CD4-positive, alpha-beta memory T cell (primary cell): ENCODE results near the gene UFSP1. TPM values are rescaled to one million over a fixed set of nuclear protein-coding genes. Genes with fewer than 3 reads are reported as not detected.

Experiments used
- CTCF ChIA-PET: fragments of 350-600 bp; sonication (Branson Sonifier 250); formaldehyde crosslinking; loops from one replicate; lab custom pipeline; 2021; ENCODE audit warnings: inconsistent platforms; ENCODE audit not compliant: partially characterized antibody; lab: Charles Lee
- POLR2A ChIA-PET: fragments of 350-600 bp; sonication (Branson Sonifier 250); formaldehyde crosslinking; loops from one replicate; lab custom pipeline; 2021; ENCODE audit not compliant: partially characterized antibody; lab: Charles Lee
- DNase-seq, 5 donors: peaks; one replicate each; pipeline versions ENCODE4 v3.0.0 to v3.0.0-alpha.2; 2020 to 2022; ENCODE audit warnings: mixed read lengths in 1 of 5
- H3K27ac ChIP-seq: one replicate; pipeline ENCODE4 v1.7.0; 2013; ENCODE audit warnings: low read depth, low read length
- H3K27me3 ChIP-seq: 2 replicates; pipeline ENCODE4 v1.7.0; 2013; ENCODE audit warnings: mild to moderate bottlenecking, low read length, moderate library complexity; ENCODE audit not compliant: insufficient read depth
- H3K36me3 ChIP-seq: 2 replicates; pipeline ENCODE4 v1.7.0; 2013; ENCODE audit warnings: mild to moderate bottlenecking, low read length, moderate library complexity; ENCODE audit not compliant: insufficient read depth
- H3K4me1 ChIP-seq: 2 replicates; pipeline ENCODE4 v1.7.0; 2013; ENCODE audit warnings: mild to moderate bottlenecking, low read length, moderate library complexity; ENCODE audit not compliant: insufficient read depth
- H3K4me3 ChIP-seq, 2 donors: one replicate each; pipeline ENCODE4 v1.7.0; 2013; ENCODE audit warnings: low read length in 2 of 2, mild to moderate bottlenecking in 1 of 2
- H3K9me3 ChIP-seq, 2 donors: one replicate each; pipeline ENCODE4 v1.7.0; 2013; ENCODE audit warnings: low read length in 2 of 2, control low read depth in 1 of 2; ENCODE audit not compliant: control insufficient read depth in 1 of 2
- H3K27ac Mint-ChIP-seq, 7 donors: one replicate each; pipeline ENCODE4 v1.8.0; 2020 to 2021; ENCODE audit warnings: mixed read lengths in 7 of 7, mild to moderate bottlenecking in 6 of 7, inconsistent platforms in 3 of 7, moderate library complexity in 3 of 7
- H3K27me3 Mint-ChIP-seq, 2 donors: one replicate each; pipeline ENCODE4 v1.8.0; 2020 to 2021; ENCODE audit warnings: mixed read lengths in 2 of 2
- H3K36me3 Mint-ChIP-seq, 2 donors: one replicate each; pipeline ENCODE4 v1.8.0; 2020 to 2021; ENCODE audit warnings: mixed read lengths in 2 of 2, inconsistent platforms in 1 of 2, mild to moderate bottlenecking in 1 of 2
- H3K4me1 Mint-ChIP-seq, 4 donors: one replicate each; pipeline ENCODE4 v1.8.0; 2020 to 2021; ENCODE audit warnings: mixed read lengths in 4 of 4, mild to moderate bottlenecking in 1 of 4
- H3K4me3 Mint-ChIP-seq, 8 donors: one replicate each; pipeline ENCODE4 v1.8.0; 2020 to 2021; ENCODE audit warnings: mixed read lengths in 8 of 8, mild to moderate bottlenecking in 7 of 8, moderate library complexity in 6 of 8, inconsistent platforms in 3 of 8
- H3K9me3 Mint-ChIP-seq, 8 donors: one replicate each; pipeline ENCODE4 v1.8.0; 2020 to 2021; ENCODE audit warnings: mixed read lengths in 8 of 8, mild to moderate bottlenecking in 5 of 8, inconsistent platforms in 3 of 8, moderate library complexity in 1 of 8
- intact Hi-C: fragments of 100-400 bp; cut with micrococcal nuclease; formaldehyde crosslinking; loops from one replicate; pipeline ENCODE4 v1.15.1; 2023
- polyA plus RNA-seq, 2 donors: library from polyadenylated mRNA; unstranded; fragments of 300-500 nt; fragmentation: Illumina TruSeq; gene quantifications; one replicate each; pipeline ENCODE4 v1.2.3, GENCODE V29; 2021
- total RNA-seq, 2 experiments: library from RNA; stranded (reverse); gene quantifications; one replicate each; pipeline ENCODE4 v1.2.3, GENCODE V29; 2021

The UFSP1 gene
- total and polyA plus RNA-seq, 4 experiments from 2014 or later, result 0.34 to 11.0 (median 6.4) TPM

DNA sequence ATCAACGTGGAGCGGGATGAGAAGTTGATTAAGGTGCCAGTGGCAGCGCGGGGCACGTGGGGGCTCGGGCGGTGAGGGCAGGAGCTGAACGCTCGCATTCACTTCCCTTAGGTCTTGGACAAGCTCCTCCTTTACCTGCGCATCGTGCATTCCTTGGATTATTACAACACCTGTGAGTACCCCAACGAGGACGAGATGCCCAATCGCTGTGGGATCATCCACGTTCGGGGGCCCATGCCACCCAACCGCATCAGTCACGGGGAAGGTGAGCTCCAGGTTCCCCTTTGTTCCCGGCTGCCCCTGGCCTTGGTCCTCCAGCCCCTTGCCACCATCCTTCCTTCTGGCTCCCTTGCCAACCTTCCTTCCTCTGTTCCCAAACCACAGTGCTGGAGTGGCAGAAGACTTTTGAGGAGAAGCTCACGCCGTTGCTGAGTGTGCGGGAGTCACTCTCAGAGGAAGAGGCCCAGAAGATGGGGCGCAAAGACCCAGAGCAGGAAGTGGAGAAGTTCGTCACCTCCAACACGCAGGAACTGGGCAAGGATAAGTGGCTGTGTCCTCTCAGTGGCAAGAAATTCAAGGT, 2.5 kb downstream of the UFSP1 start:
- H3K27ac ChIP-seq, result peak overlapping the region; percentile 81

GRCh38 chr7:100886142-100886935, 3.2 kb downstream of the UFSP1 start:
- no peaks in the 10 kb centered on the region for H3K9me3 ChIP-seq
- peak overlapping the region in 7 of 8 donors; percentile 1 to 95 (median 13) for H3K4me3 Mint-ChIP-seq
- no peak overlapping the region for H3K4me3 ChIP-seq
- H3K4me1 ChIP-seq, result peaks cover 51% of the 10 kb centered on the region
- DNase-seq, result no peak
- H3K27me3 Mint-ChIP-seq, result peaks cover 2% of the 10 kb centered on the region in 2 donors
- no peaks in the 10 kb centered on the region for H3K27me3 ChIP-seq
- H3K36me3 ChIP-seq, result peaks cover 61% of the 10 kb centered on the region
- peak overlapping the region; percentile 36 for H3K27ac ChIP-seq
- peaks cover 58 to 65% of the 10 kb centered on the region in 2 donors for H3K36me3 Mint-ChIP-seq
- peaks cover 31 to 62% (median 47%) of the 10 kb centered on the region in 4 donors for H3K4me1 Mint-ChIP-seq
- intact Hi-C loops, result loop anchor here (5.0 kb wide), 2 partner anchors 49 to 281 kb away; partner anchors contain the start of gene VGF
- ChIA-PET CTCF (interaction anchor here (1.1 to 1.9 kb wide), 3 partner anchors 34 to 306 kb away, joined by 3 to 6 read pairs (median 4); partner anchors contain the start of genes POP7 and SLC12A9), POLR2A (interaction anchor here (0.6 to 7.1 kb wide), 4 partner anchors 10 to 457 kb away, joined by 3 to 243 read pairs (median 20); partner anchors contain the start of genes MEPCE, SLC12A9 and SRRT)
- peak overlapping the region; percentile 57 to 97 (median 93) for H3K27ac Mint-ChIP-seq
- peaks cover 0 to 10% (median 0%) of the 10 kb centered on the region in 8 donors for H3K9me3 Mint-ChIP-seq

More for the DNA sequence above, 2.5 kb downstream of the UFSP1 start:
- H3K9me3 ChIP-seq, result no peaks in the 10 kb centered on the region
- POLR2A ChIA-PET, result interaction anchor here (0.7 to 7.1 kb wide), 9 partner anchors 11 to 968 kb away, joined by 3 to 243 read pairs (median 4); partner anchors contain the start of genes AP4M1, MCM7, MEPCE and POP7
- peaks cover 54% of the 10 kb centered on the region for H3K36me3 ChIP-seq
- H3K4me1 ChIP-seq, result peaks cover 53% of the 10 kb centered on the region
- DNase-seq, result peak in 2 of 5 donors; percentile 32 to 45
- CTCF ChIA-PET, result interaction anchor here (1.1 to 1.9 kb wide), 4 partner anchors 12 to 305 kb away, joined by 3 to 6 read pairs (median 5); partner anchors contain the start of genes POP7, SLC12A9 and SRRT
- Mint-ChIP-seq H3K27me3 (peaks cover 5 to 9% of the 10 kb centered on the region in 2 donors), H3K4me1 (peaks cover 33 to 65% (median 50%) of the 10 kb centered on the region in 4 donors), H3K4me3 (peak overlapping the region; percentile 81 to 95 (median 87)), H3K36me3 (peaks cover 55 to 60% of the 10 kb centered on the region in 2 donors), H3K27ac (peak overlapping the region; percentile 92 to 98 (median 95)), H3K9me3 (peaks cover 0 to 10% (median 0%) of the 10 kb centered on the region in 8 donors)
- peak overlapping the region in 1 of 2 donors; percentile 63 for H3K4me3 ChIP-seq
- intact Hi-C loops, result loop anchor here (1.0 to 5.0 kb wide), 3 partner anchors 12 to 280 kb away; partner anchors contain the start of genes SRRT and VGF
- no peaks in the 10 kb centered on the region for H3K27me3 ChIP-seq

GRCh38 chr7:100885440-100886141, 3.9 kb downstream of the UFSP1 start:
- Mint-ChIP-seq H3K36me3 (peaks cover 66 to 71% of the 10 kb centered on the region in 2 donors), H3K4me1 (peaks cover 32 to 60% (median 45%) of the 10 kb centered on the region in 4 donors), H3K9me3 (peaks cover 0 to 12% (median 0%) of the 10 kb centered on the region in 8 donors), H3K27ac (peak overlapping the region; percentile 57 to 97 (median 83)), H3K4me3 (peak overlapping the region in 4 of 8 donors; percentile 17 to 70 (median 30)), H3K27me3 (peaks cover 0 to 2% of the 10 kb centered on the region in 2 donors)
- Histone ChIP-seq H3K36me3 (peaks cover 67% of the 10 kb centered on the region), H3K4me3 (no peak overlapping the region), H3K4me1 (peaks cover 44% of the 10 kb centered on the region), H3K27me3 (no peaks in the 10 kb centered on the region), H3K9me3 (no peaks in the 10 kb centered on the region), H3K27ac (peak overlapping the region; percentile 36)
- ChIA-PET CTCF (interaction anchor here (1.6 to 1.9 kb wide), 2 partner anchors 34 to 180 kb away, joined by 4 to 6 read pairs; partner anchors contain the start of genes POP7 and SLC12A9), POLR2A (interaction anchor here (1.8 to 7.1 kb wide), 2 partner anchors 10 to 15 kb away, joined by 5 to 243 read pairs; partner anchors contain the start of gene SRRT)
- DNase-seq, result no peak
- intact Hi-C loops, result loop anchor here (5.0 kb wide), 2 partner anchors 48 to 282 kb away; partner anchors contain the start of gene VGF

DNA sequence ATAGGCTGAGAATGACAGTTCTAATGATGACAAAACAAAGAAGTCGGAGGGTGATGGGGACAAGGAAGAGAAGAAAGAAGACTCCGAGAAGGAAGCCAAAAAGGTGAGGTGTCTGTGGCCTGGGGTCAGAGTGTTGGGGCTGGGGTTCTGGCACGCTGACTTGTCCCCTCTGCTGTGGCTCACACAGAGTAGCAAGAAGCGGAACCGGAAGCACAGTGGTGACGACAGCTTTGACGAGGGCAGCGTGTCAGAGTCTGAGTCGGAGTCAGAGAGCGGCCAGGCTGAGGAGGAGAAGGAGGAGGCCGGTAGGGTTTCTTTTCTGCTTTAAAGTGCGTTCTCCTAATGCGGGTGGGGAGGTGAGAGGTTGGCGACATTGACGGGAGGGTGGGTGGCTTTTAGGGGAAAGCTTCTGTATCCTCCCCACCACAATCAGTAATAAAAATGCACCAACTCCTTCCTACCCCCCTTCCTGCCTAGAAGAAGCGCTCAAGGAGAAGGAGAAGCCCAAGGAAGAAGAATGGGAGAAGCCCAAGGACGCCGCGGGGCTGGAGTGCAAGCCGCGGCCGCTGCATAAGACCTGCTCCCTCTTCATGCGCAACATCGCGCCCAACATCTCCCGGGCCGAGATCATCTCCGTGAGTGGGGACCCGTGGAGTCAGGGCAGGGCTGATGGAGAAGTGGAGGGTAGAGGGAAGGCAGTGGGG, 4.6 kb downstream of the UFSP1 start:
- Mint-ChIP-seq H3K27ac (peak overlapping the region; percentile 57 to 94 (median 91)), H3K4me1 (peaks cover 33 to 59% (median 45%) of the 10 kb centered on the region in 4 donors), H3K4me3 (peak overlapping the region in 7 of 8 donors; percentile 58 to 84 (median 68)), H3K27me3 (peaks cover 0 to 2% of the 10 kb centered on the region in 2 donors), H3K36me3 (peaks cover 70 to 75% of the 10 kb centered on the region in 2 donors), H3K9me3 (peaks cover 0 to 12% (median 0%) of the 10 kb centered on the region in 8 donors)
- Histone ChIP-seq H3K9me3 (no peaks in the 10 kb centered on the region), H3K27ac (peak overlapping the region; percentile 36), H3K27me3 (no peaks in the 10 kb centered on the region), H3K4me3 (no peak overlapping the region), H3K4me1 (peaks cover 40% of the 10 kb centered on the region), H3K36me3 (peaks cover 68% of the 10 kb centered on the region)
- ChIA-PET CTCF (no interaction called here), POLR2A (interaction anchor here (7.1 kb wide), 1 partner anchor 9 kb away, joined by 243 read pairs; the partner anchor contains the start of gene SRRT)
- intact Hi-C loops, result loop anchor here (5.0 kb wide), 2 partner anchors 48 to 282 kb away; partner anchors contain the start of gene VGF
- peak; percentile 45 to 80 (median 58) for DNase-seq

- ChIA-PET POLR2A (no interaction called here), CTCF (no interaction called here)
- peaks cover 72% of the 10 kb centered on the region for H3K36me3 ChIP-seq
- H3K9me3 ChIP-seq, result no peaks in the 10 kb centered on the region
- no peak overlapping the region for H3K27ac ChIP-seq
- intact Hi-C loops, result no loop called here
- no peaks in the 10 kb centered on the region for H3K27me3 ChIP-seq
- peaks cover 41% of the 10 kb centered on the region for H3K4me1 ChIP-seq
- peak overlapping the region in 2 of 8 donors; percentile 30 to 39 for H3K4me3 Mint-ChIP-seq
- peaks cover 35 to 64% (median 53%) of the 10 kb centered on the region in 4 donors for H3K4me1 Mint-ChIP-seq
- H3K27me3 Mint-ChIP-seq, result no peaks in the 10 kb centered on the region
- peaks cover 0 to 12% (median 0%) of the 10 kb centered on the region in 8 donors for H3K9me3 Mint-ChIP-seq
- no peak for DNase-seq
- H3K36me3 Mint-ChIP-seq, result peaks cover 70 to 83% of the 10 kb centered on the region in 2 donors
- H3K27ac Mint-ChIP-seq, result peak overlapping the region in 6 of 7 donors; percentile 42 to 78 (median 65)
- no peak overlapping the region for H3K4me3 ChIP-seq
These were observed 6.6 kb downstream of the UFSP1 start for GRCh38 chr7:100882785-100883526.
